ENCODE data around the gene RAVER2.
"Not testable (repeated sequence)": the region's sequence is repeated elsewhere in the genome, so short reads cannot be mapped to it uniquely, and the experiment has no call there.

RAVER2 gene

GRCh38 chr1:64748706-64749105 lies 3.8 kb downstream of the RAVER2 start:
- DNase-seq (ENCODE audit: low spot score): no peak

DNA sequence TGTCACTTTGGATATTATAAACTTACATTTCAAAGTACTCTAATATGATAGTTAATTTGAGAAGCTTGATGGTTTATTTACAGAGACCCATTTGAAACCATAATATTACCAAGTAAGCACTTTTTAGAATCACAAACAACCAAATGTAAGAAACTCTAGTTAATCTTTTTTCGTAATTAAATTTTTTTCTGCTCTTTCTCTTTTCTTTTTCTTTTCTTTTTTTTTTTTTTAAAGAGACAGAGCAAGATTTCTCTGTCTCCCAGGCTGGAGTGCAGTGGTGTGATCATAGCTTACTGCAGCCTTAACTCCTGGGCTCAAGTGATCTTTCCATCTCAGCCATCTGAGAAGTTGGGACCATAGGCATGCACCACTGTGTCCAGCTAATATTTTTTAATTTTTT lies 5.2 kb downstream of the RAVER2 start:
- no peak for DNase-seq (ENCODE audit: low spot score)

GRCh38 chr1:64750875-64751274 lies 6.0 kb downstream of the RAVER2 start:
- DNase-seq (ENCODE audit: low spot score): no peak

- no peak for DNase-seq (ENCODE audit: low spot score)
Observed at GRCh38 chr1:64754173-64754572, 9.3 kb downstream of the RAVER2 start.

GRCh38 chr1:64755361-64755760 lies 10.5 kb downstream of the RAVER2 start:
- DNase-seq (ENCODE audit: low spot score): no peak

DNA sequence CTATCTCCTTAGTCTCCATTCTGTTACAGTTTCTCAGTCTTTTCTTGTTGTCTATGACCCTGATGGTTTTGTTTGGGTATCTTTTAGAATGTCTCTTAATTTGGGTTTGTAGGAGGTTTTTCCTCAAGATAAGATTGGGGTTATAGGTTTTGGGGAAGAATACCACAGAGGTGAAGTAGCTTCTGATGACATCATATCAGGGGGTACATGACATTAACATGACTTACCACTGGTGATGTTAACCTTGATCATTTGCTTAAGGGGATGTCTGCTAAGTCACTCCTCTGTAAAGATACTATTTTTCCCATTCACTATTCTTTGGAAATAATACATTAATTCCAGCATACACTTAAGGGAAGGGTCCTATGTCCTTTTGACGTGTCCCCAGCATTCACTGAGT lies 11.9 kb downstream of the RAVER2 start:
- DNase-seq (ENCODE audit: low spot score): no peak

DNA sequence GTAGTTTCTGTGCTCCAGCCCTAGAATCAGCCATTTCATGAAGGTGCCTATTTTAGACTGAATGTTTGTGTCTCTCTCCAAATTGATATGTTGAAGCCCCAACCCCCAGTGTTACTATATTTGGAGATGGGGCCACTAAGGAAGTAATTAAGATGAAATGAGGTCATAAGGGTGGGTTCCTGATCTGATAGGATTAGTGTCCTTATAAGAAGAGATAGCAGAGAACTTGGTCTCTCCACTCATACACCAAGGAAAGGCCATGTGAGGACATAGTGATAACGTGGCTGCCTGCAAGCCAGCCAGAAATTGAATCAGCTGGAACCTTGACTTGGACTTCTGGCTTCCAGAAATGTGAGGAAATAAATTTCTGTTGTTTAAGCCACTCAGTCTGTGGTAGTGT lies 12.3 kb downstream of the RAVER2 start:
- DNase-seq (ENCODE audit: low spot score): no peak

- DNase-seq (ENCODE audit: low spot score): no peak
Observed at GRCh38 chr1:64758233-64758632, 13.4 kb downstream of the RAVER2 start.

DNA sequence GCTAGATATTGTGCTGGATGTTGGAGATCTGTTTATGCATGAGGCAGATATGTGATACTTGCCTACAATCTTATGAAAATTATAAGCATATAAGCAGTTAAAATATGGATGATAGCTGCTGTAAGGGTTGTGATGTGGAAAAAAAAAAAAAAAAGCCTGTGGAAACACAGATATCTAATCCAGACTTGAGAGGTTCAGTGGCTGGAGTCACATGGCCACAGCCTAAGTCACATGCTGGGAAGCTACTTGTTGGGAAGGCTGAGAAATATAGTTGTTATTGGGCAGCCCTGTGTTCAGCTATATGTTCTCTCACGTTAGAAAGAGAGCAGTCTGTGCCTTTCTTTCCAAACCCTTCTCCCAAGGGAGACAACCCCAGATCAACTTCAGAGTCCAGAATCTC lies 15.1 kb downstream of the RAVER2 start:
- no peak for DNase-seq (ENCODE audit: low spot score)

- no peak for DNase-seq (ENCODE audit: low spot score)
Observed at GRCh38 chr1:64765012-64765411, 20.1 kb downstream of the RAVER2 start.

GRCh38 chr1:64765826-64766225 lies 21.0 kb downstream of the RAVER2 start:
- no peak for DNase-seq (ENCODE audit: low spot score)

- DNase-seq (ENCODE audit: low spot score): no peak
Observed at GRCh38 chr1:64766429-64766828, 21.6 kb downstream of the RAVER2 start.

GRCh38 chr1:64769482-64769881 lies 24.6 kb downstream of the RAVER2 start:
- DNase-seq (ENCODE audit: low spot score): no peak

GRCh38 chr1:64769971-64770370 lies 25.1 kb downstream of the RAVER2 start:
- no peak for DNase-seq (ENCODE audit: low spot score)

GRCh38 chr1:64773306-64773705 lies 28.4 kb downstream of the RAVER2 start:
- DNase-seq (ENCODE audit: low spot score): not testable (repeated sequence)

DNA sequence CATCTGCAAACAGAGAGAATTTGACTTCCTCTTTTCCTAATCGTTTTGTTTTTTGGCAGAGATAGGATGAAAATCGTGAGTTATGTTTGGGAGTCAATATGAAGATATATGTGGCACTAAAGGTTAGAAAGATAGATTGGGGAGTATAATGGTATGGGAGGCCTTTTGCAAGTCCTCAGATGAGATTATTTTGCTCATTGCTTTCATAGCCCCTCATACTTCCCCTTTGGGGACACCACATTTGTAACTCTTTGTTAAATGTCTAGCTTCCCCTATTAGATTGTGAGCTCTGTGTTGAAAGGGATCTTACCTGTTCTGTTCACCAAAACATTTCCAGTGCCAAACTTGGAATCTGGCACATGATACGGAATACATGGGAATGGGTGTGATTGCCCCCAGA lies 30.2 kb downstream of the RAVER2 start:
- no peak for DNase-seq (ENCODE audit: low spot score)

- not testable (repeated sequence) for DNase-seq (ENCODE audit: low spot score)
Observed at GRCh38 chr1:64782044-64782443, 37.2 kb downstream of the RAVER2 start.

- DNase-seq (ENCODE audit: low spot score): not testable (repeated sequence)
Observed at GRCh38 chr1:64782848-64783247, 38.0 kb downstream of the RAVER2 start.

DNA sequence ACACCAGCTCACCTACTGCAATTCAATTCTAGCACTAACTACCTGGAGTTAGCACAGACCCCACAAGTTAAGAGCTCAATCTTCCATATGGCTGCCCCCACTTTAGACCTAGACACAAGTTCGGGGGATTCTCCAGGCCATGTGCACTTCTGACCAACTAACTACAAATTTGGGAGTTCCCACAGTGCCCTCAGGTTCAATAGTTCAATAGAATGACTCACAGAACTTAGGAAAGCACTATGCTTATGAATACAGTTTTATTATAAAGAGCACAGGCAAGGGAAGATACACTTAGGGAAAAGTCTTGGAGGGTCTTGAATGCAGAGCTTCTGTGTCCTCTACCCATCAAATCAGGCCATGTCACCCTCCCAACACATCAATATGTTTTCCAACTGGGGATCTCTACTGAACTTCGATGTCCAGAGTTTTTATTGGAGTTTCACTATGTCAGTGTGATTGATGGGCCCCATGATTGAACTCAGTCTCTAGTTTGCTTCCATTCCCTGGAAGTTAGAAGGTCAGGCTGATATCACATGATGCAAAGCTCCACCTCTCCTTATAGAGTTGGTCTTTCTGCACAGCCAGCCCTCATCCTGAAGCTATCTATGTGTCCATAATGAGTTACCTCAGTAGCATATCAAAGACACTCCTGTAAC lies 46.1 kb downstream of the RAVER2 start:
- DNase-seq (ENCODE audit: low spot score): no peak

GRCh38 chr1:64798872-64799271 lies 54.0 kb downstream of the RAVER2 start:
- no peak for DNase-seq (ENCODE audit: low spot score)

DNA sequence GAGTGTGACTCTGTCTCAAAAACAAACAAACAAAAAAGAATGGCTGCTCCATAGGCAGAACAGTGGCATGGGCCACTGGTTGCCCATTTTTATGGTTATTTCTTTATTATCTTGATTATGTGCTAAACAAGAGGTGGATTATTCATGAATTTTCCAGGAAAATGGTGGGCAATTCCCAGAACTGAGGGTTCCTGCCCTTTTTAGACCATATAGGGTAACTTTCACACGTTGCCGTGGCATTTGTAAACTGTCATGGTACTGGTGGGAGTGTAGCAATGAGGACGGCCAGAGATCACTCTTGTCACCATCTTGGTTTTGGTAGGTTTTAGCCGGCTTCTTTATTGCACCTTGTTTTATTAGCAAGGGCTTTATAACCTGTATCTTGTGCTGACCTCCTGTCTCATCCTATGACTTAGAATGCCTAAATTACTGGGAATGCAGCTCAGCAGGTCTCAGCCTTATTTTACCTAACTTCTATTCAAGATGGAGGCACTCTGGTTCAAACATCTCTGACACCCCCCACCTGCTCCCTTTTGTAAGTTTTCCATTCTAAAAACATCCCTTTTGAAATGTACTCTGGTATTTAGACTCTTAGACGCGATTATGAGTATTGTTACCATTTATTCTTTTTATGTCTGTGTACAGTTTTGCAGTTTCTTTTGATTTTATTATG lies 57.1 kb downstream of the RAVER2 start:
- DNase-seq (ENCODE audit: low spot score): no peak

DNA sequence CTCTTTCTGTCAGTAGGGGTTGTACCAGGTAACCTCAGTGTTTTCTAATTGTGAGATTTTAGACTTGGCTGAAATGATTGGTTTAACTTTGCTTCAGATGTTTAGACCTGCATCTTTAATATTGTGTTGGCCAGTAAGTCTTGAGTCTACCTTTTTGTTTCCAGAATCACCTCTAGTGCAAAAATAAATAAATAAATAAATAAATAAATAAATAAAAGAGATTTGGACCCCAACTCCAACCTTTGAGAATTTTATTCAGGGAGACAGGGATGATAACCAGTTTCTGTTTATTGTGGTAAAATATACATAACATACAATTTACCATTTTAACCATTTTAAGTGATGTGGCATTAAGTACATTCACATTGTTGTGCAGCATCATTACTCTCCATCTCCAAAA lies 64.4 kb downstream of the RAVER2 start:
- DNase-seq (ENCODE audit: low spot score): no peak

- no peak for DNase-seq (ENCODE audit: low spot score)
Observed at GRCh38 chr1:64810001-64810400, 65.1 kb downstream of the RAVER2 start.

- no peak for DNase-seq (ENCODE audit: low spot score)
Observed at GRCh38 chr1:64811131-64811530, 66.3 kb downstream of the RAVER2 start.

All from pons (tissue), 1 donor.